ENCODE data around the gene PCDHGB4.
"Not testable (repeated sequence)": the region's sequence is repeated elsewhere in the genome, so short reads cannot be mapped to it uniquely, and the experiment has no call there.

DNA sequence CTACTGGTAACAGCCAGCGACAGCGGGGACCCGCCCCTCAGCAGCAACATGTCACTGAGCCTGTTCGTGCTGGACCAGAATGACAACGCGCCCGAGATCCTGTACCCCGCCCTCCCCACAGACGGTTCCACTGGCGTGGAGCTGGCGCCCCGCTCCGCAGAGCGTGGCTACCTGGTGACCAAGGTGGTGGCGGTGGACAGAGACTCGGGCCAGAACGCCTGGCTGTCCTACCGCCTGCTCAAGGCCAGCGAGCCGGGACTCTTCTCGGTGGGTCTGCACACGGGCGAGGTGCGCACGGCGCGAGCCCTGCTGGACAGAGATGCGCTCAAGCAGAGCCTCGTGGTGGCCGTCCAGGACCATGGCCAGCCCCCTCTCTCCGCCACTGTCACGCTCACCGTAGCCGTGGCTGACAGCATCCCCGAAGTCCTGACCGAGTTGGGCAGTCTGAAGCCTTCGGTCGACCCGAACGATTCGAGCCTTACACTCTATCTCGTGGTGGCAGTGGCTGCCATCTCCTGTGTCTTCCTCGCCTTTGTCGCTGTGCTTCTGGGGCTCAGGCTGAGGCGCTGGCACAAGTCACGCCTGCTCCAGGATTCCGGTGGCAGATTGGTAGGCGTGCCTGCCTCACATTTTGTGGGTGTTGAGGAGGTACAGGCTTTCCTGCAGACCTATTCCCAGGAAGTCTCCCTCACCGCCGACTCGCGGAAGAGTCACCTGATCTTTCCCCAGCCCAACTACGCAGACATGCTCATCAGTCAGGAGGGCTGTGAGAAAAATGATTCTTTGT, 7.1 kb downstream of the PCDHGB4 start:
- TF ChIP-seq, protein P1, sequence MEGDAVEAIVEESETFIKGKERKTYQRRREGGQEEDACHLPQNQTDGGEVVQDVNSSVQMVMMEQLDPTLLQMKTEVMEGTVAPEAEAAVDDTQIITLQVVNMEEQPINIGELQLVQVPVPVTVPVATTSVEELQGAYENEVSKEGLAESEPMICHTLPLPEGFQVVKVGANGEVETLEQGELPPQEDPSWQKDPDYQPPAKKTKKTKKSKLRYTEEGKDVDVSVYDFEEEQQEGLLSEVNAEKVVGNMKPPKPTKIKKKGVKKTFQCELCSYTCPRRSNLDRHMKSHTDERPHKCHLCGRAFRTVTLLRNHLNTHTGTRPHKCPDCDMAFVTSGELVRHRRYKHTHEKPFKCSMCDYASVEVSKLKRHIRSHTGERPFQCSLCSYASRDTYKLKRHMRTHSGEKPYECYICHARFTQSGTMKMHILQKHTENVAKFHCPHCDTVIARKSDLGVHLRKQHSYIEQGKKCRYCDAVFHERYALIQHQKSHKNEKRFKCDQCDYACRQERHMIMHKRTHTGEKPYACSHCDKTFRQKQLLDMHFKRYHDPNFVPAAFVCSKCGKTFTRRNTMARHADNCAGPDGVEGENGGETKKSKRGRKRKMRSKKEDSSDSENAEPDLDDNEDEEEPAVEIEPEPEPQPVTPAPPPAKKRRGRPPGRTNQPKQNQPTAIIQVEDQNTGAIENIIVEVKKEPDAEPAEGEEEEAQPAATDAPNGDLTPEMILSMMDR (conservative IDR thresholded peaks at IDR 0.05): not testable (repeated sequence)
- not testable (repeated sequence) for TF ChIP-seq EZH2 (IDR thresholded peaks at IDR 0.05; ENCODE audit: low read depth)

Data from PC-9 (cell line).